GM18858 (cell line): ENCODE measurements around the gene BLMH.
"Not testable (repeated sequence)": the region's sequence is repeated elsewhere in the genome, so short reads cannot be mapped to it uniquely, and the experiment has no call there.

Experiments
- ATAC-seq: cut with Tn5 transposase; IDR thresholded peaks from one replicate; pipeline ENCODE4 v1.9.1; 2021; ENCODE audit not compliant: unreplicated experiment

Gene BLMH

DNA sequence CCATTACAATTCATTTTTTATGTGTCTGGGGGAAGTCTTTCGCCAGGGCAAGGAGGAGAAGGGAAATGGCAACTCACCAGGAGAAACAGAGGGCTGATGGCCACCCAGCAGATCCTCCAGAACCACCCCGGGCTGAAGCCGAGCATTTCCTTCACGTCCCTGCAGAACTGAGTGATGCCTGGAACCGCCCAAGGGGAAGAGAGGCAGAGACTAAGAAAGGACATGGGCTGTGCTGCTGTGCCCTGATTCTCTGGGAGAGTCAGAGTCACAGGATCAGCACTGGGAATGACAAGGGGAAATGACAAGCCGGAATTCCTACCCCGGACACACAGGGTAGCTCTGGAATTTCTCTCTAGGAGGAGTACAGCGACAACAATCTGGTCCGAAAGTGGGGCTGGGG, 84.1 kb downstream of the BLMH start:
- ATAC-seq, result no peak

- no peak for ATAC-seq
Observed at GRCh38 chr17:30203471-30203981, 88.2 kb downstream of the BLMH start.

- not testable (repeated sequence) for ATAC-seq
Observed at GRCh38 chr17:30200656-30201055, 91.1 kb downstream of the BLMH start.

- no peak for ATAC-seq
Observed at GRCh38 chr17:30200106-30200505, 91.6 kb downstream of the BLMH start.

- ATAC-seq, result no peak
Observed at GRCh38 chr17:30199600-30199999, 92.1 kb downstream of the BLMH start.
